ENCODE measurements around the gene HDAC9. TPM values are rescaled to one million over a fixed set of nuclear protein-coding genes. Genes with fewer than 3 reads are reported as not detected.

HDAC9 gene
- total and polyA plus RNA-seq, 12 donors = 2.6 to 23.1 (median 7.5) TPM

DNA sequence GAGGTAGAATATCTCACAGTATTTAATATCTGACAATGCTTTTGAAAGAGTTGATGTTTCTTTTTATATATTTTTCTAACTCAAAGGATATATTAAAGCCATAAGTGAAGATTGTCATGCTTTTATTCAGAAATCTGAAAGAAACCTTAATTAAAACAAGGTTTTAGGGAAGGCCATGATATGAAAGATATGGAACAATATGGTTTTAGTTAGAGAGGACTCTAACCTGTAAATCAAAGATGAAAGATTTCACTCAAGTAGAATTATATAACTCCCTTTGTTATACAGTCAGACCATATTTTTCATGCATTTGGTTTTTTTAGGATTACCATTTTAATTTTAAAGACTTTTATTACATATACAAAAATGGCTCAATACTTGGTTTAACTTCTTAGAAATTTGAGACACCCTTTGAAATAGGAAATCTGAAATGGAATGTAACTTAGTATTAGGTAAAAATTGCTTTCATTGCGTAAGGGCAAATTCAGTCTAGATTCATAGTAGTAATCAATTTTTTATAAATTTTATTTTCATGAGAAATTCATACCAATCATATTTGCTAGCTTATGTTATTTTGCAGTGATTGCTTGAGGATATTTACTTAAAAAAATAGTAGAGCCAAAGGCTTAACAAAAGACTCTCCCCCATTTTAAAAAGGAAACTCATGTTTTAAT lies 502.1 kb downstream of the HDAC9 start:
- H3K27ac ChIP-seq = no peak overlapping the region
- no peaks in the 10 kb centered on the region for H3K9me3 ChIP-seq (replicated peaks in 1 of 3)
- no peak for DNase-seq
- WGBS, 4 donors = 87 to 98% (median 94%) methylated on average over 1 of the region's 1 CpG
- intact Hi-C loops (cut with DNase I) = no loop called here
- H3K27me3 ChIP-seq = no peaks in the 10 kb centered on the region
- H3K4me3 ChIP-seq = no peak overlapping the region
- no peaks in the 10 kb centered on the region for H3K4me1 ChIP-seq (replicated peaks in 1 of 2)
- no peak for TF ChIP-seq POLR2A (IDR thresholded peaks at IDR 0.05)
- no peak for TF ChIP-seq CTCF (IDR thresholded peaks at IDR 0.05)
- no peaks in the 10 kb centered on the region for H3K36me3 ChIP-seq (replicated peaks in 1 of 2)

GRCh38 chr7:19000410-19000809 lies 504.9 kb downstream of the HDAC9 start:
- no peaks in the 10 kb centered on the region for H3K36me3 ChIP-seq (replicated peaks in 1 of 2)
- H3K27ac ChIP-seq = no peak overlapping the region
- intact Hi-C loops (cut with DNase I) = no loop called here
- H3K9me3 ChIP-seq (replicated peaks in 1 of 3) = peaks cover 0 to 4% (median 0%) of the 10 kb centered on the region in 3 donors
- WGBS, 4 donors = 78 to 86% (median 81%) methylated on average over 4 of the region's 4 CpGs
- H3K4me3 ChIP-seq = no peak overlapping the region
- TF ChIP-seq CTCF (IDR thresholded peaks at IDR 0.05) (no peak), POLR2A (IDR thresholded peaks at IDR 0.05) (no peak)
- no peaks in the 10 kb centered on the region for H3K27me3 ChIP-seq
- no peak for DNase-seq
- H3K4me1 ChIP-seq (replicated peaks in 1 of 2) = no peaks in the 10 kb centered on the region

DNA sequence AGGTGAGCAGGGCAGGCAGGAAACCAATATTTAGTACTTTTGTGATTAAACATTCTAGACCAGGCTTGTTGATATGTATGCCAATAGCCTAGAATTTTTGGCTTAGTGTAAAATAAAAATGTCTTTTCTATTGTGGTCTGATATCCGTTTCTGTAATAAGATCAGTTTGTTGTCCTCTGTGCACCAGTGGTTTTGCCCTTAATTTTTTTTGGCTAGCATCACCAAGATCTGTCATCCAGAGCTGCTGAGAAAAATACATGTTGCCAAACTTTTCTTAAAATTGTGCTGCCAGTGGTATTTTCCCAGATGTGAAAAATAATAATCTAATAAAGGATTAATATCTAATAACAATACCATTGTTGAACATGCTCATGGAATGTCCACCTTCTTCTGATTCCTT lies 506.3 kb downstream of the HDAC9 start:
- DNase-seq = no peak
- WGBS, 4 donors = 50 to 52% (median 50%) methylated on average over 1 of the region's 1 CpG
- H3K4me3 ChIP-seq = no peak overlapping the region
- no peaks in the 10 kb centered on the region for H3K4me1 ChIP-seq (replicated peaks in 1 of 2)
- no peak overlapping the region for H3K27ac ChIP-seq
- intact Hi-C loops (cut with DNase I) = no loop called here
- no peaks in the 10 kb centered on the region for H3K36me3 ChIP-seq (replicated peaks in 1 of 2)
- H3K27me3 ChIP-seq = no peaks in the 10 kb centered on the region
- H3K9me3 ChIP-seq (replicated peaks in 1 of 3) = peaks cover 0 to 4% (median 0%) of the 10 kb centered on the region in 3 donors
- TF ChIP-seq POLR2A (IDR thresholded peaks at IDR 0.05) = no peak

DNA sequence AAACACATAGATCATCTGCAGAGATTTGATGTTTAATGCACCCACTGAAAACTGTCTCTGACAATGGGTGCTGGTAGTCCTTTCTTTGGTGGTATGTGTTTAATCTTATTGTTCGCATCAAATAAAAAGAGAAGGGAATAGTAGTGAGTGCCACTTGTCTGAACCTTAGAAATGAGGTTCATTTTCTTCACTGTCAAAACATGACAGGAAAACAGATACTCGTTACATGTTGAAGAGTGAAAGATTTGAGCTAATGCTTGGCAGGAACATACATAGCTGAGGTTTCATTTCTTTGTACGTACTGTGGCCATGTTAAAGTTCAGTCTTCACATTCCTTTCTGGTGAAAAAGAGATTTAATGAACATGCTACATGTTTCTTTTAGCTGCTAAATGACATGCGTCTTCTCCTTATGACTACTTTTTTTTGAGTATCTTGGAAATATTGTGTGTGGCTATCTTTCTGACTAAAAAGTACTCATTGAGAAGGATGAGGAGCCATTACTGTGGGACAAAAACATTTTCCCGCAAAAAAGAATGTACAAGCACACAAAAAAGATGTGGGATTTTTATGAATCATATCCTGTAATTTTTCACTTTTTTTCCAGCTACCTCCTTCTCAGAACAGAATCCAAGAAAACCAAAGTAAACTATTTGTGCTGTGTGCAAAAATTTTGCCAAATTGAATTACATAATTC lies 513.8 kb downstream of the HDAC9 start:
- no peak overlapping the region for H3K27ac ChIP-seq
- no peaks in the 10 kb centered on the region for H3K36me3 ChIP-seq (replicated peaks in 1 of 2)
- H3K4me3 ChIP-seq = no peak overlapping the region
- H3K27me3 ChIP-seq = no peaks in the 10 kb centered on the region
- peaks cover 0 to 1% (median 0%) of the 10 kb centered on the region in 3 donors for H3K9me3 ChIP-seq (replicated peaks in 1 of 3)
- WGBS, 4 donors = 60 to 78% (median 67%) methylated on average over 5 of the region's 5 CpGs
- no peak for DNase-seq
- no peaks in the 10 kb centered on the region for H3K4me1 ChIP-seq (replicated peaks in 1 of 2)
- no peak for TF ChIP-seq CTCF (IDR thresholded peaks at IDR 0.05)
- TF ChIP-seq POLR2A (IDR thresholded peaks at IDR 0.05) = no peak
- intact Hi-C loops (cut with DNase I) = no loop called here

DNA sequence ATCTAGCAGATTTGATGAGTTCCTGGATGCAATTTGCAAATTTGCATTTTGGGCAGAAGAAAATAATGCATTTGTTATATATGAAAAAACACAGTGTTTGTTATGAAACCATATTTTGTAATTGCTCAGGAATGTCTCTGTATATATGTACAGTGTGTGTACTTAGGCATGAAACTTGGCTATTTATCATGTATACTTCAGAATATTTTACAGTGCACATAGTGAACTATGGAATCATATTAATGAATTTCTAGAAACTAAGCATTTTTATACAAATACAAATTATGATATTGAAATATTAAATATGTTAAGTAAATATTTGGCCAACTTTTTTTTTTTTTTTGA lies 514.4 kb downstream of the HDAC9 start:
- no peaks in the 10 kb centered on the region for H3K4me1 ChIP-seq (replicated peaks in 1 of 2)
- TF ChIP-seq POLR2A (IDR thresholded peaks at IDR 0.05) (no peak), CTCF (IDR thresholded peaks at IDR 0.05) (no peak)
- no peak overlapping the region for H3K27ac ChIP-seq
- no peaks in the 10 kb centered on the region for H3K27me3 ChIP-seq
- no peaks in the 10 kb centered on the region for H3K36me3 ChIP-seq (replicated peaks in 1 of 2)
- no peak overlapping the region for H3K4me3 ChIP-seq
- DNase-seq = no peak
- no peaks in the 10 kb centered on the region for H3K9me3 ChIP-seq (replicated peaks in 1 of 3)
- intact Hi-C loops (cut with DNase I) = no loop called here

All from adrenal gland (tissue), 12 donors.